ENCODE results near the gene TARDBP.
"Not testable (repeated sequence)": the region's sequence is repeated elsewhere in the genome, so short reads cannot be mapped to it uniquely, and the experiment has no call there.

TARDBP gene

DNA sequence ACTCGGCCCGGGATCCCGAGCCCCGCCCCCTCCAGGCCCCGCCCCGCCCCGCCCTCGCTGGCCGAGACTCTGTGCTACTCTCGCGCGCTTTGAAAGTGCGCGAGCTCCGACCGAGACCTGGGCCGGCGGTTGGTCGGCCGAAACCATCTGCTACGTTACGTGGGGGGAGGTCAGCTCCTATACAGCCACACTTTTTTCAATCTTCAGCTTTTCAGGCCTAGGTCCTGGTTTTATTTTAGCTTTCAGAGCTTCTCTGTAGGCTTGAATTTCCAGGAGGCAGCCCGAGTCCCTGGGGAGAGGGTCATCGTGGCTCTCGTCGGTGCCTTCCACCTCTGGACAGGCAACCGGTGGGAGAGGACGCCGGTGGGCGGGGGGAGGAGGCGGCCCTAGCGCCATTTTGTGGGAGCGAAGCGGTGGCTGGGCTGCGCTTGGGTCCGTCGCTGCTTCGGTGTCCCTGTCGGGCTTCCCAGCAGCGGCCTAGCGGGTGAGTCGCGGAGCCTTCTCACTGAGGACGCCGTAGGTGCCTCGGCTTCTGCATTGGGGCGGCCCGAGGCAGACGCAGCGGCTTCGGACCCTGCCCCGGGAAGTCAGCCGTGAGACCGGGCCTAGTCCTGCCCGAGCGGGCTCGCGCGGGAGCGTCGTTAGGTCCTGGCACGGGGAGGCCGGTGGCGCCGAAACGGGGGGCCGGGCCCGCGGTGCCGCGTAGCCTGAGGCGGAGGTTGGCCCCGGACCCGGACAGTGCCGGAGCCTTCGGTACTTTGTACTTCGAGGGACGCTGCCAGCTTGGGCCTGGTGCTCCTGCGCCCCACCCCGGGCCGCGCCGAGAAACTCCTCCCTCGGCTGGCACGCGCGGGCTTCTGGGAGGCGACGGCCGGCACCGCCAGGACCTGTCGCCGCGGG, at the start of gene TARDBP:
TSS of gene TARDBP (plus strand) at position 395 of the 900 bp plus-strand sequence. CDS start 1,074 bp downstream, outside the sequence.
- peak; percentile 94 to 95 for DNase-seq

DNA sequence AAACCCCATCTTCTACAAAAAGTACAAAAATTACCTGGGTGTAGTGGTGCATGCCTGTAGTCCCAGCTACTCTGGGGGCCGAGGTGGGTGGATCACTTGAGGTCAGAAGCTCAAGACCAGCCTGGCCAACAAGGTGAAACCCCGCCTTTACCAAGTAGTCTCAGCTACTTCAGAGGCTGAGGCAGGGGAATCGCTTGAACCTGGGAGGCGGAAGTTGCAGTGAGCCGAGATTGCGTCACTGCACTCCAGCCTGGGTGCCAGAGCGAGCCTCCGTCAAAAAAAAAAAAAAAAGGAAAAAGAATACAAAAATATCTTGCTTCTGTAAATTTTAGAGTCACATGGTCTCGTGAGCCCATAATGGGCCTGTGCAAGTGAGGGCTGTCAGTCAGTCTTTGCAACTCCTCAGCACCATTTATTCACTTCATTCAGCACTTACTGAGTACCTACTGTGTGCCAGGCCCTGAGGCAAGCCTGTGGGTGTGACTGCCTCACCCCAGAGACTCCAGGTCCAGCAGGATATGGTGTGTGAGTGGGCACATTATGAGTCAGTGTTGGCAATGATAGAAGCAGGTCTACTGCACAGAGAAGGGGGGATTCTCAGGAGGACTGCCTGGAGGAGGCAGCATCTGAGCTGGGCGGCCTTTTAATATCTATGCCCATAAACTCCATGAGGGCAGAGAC, 46.8 kb upstream of the TARDBP start:
- DNase-seq, result peak; percentile 28 to 38

DNA sequence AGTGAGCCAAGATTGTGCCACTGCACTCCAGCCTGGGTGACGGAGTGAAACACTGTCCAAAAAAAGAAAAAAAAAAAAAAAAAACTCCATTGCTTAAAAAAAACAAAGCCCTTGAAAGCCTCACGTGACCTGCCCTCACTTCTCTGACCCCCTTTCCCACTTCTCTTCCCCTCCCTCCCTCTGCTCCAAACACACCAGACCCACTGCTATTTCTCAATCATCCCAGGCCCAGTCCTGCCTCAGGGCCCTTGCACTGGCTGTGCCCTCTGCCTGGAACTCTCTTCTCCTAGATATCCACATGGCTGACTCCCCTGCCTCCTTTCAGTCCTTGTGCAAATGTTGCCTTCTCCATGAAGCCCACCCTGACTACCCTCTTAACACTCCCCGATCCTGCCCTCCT, 45.4 kb upstream of the TARDBP start:
- DNase-seq, result no peak

DNA sequence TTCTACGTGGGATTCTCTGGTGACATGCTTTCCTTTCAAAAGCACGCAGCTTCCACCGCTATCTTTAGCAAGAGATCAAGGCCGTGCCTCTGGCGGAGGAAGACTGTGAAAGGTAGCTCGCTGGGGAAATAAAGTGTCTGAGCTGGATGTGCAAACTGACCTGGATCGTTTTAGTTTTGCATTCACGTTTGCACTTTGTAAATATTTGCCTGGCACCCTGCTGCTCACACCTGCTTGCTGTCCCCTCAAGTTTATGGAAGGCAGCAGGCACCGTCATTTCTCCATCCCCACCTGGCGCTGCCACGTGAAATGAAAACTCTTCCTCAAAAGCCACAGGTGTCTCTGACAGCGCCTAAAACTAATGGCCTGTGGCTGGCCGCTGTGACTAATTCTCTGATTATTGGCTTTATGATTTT, 44.0 kb upstream of the TARDBP start:
- DNase-seq, result no peak

DNA sequence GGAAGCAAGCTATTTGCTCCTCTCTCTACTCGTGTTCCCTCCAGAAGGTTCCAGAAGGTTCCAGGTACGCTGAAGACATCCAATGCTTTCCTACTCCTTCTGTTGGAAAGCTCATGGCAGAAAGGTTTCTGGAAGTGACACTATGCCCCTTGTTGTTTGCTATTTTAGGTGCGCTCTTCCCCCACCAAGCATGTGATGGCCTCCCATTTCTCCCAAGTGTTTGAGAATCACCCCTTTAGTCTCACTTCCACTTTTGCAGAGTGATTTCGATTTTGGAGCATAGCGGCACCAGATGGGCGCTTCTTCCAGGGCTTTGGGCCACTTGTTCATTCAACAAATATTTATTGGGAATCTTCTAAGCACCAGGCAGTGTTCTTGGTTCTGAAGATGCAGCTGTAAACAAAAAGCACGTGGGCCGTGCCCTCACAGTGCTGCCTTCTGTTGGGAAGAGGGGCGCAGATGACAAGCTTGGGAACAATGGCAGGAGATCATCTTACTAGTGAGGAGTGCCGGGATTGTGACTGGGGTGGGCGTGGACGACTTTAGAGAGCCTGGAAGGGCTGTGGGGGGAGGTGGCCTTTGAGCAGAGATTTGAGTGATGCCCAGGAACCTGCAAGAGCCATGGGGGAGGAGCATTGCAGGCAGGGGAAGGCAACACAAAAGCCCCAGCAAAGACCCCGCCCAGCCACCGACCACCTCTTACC, 43.0 kb upstream of the TARDBP start:
- no peak for DNase-seq

DNA sequence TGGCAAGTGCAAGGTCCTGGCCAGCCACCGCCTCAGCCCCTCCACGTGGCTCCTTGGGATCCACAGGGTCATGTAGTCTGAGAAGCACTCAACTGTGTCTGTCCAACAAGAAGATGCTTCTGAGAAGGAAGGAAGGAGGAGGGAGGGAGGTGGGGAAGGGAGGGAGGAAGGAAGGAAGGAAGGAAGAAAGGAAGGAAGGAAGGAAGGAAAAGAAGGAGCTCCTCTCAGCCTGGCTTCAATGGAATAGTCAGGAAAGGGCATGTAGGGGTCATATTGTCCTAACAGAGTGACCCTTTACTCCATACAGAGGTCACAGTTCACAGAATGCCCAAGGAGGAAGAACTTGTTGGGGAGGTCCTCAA, 42.5 kb upstream of the TARDBP start:
- no peak for DNase-seq

DNA sequence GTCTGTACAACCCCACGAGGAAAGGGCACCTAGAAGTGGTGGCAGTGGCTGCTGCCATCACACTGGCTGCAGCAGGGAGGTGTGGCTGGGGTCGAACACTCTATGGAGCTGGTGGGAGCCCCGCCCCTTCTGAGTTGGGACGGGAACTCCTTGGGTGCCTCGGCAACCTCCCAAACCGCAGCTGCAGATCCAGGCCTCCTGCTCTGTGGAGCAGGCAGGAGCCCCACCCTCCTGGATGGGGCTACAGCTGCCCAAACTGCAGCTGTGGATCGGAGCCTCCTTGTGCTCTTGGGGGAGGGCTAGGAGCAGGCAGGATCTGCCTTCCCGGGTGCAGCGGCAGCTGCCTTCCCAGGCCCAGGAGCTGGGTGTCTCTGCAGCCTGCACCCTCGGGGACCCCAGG, 38.9 kb upstream of the TARDBP start:
- no peak for DNase-seq

DNA sequence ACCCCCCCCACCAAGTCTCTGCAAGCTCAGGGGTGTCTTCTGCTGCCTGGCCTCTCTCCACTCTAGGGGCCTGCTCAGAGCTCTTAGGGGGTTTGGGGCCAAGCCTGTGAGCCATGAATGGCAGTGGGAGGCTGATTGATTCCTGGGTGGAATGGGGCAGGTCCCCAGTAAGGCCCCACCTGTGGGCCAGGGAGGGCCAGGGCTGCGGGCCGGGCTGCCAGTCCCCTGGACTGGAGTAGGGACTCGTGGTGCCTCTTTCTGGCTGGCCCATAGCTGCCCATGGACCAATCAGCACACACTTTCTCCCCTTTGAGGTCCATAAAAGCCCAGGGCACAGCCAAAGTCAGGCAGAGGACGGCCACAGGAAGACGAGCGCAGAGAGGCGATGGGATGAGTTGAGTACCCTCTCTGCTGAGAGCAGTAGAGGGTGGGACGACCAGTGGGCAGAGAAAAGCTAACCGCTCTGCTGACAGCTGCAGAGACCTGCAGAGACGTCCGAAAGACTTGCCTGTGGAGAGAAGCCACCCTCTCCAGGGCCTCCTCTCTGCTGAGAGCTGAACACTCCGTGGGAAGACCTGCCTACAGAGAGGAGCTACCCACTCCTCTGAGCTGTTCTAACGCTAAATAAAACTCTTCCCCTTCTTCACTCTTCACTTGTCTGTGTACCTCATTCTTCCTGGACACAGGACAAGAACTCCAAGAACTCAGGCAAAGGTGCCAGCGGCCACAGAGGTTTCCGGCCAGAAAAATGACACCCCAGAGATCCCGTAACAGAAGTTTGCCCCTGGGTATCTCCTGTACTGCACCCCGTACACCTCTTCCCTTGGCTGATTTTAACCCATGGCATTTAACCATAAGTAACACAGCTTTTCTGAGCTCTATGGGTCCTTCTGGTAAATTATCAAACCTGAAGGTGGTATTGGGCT, 38.2 kb upstream of the TARDBP start:
- DNase-seq, result no peak

DNA sequence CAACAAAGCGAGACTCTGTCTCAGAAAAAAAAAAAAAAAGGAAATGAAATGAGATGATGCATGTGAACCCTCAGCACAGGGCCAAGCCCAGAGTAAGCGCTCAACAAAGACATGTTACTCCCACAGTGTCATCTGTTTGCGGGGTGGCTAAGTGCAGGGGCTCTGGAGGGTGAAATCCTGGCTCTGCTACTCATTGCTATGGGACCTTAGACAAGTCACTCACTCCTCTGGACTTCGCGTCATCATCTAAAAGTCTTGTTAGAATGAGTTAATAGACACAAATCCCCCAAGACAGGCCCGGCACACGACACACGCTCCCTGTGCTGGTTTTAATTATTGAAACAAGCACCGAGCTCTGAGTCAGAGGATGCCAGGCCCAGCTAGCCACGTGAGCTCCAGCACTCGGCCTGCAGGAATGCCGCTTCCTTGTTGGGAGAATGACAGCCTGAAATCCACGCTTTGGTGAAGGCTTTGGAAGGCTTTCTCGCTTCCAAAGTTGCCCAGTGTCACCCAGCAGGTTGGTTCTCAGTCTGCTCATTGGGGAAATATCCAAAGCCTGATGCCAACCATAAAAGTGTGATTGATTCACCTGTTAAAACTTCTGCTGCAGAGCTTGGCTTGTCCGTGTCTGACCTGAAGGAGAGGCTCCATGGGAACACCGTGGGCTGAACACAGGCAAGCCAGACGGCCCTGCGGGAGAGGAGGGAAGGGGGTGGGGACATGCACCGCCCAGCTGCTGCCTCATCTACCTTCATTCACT, 36.7 kb upstream of the TARDBP start:
- DNase-seq, result no peak

DNA sequence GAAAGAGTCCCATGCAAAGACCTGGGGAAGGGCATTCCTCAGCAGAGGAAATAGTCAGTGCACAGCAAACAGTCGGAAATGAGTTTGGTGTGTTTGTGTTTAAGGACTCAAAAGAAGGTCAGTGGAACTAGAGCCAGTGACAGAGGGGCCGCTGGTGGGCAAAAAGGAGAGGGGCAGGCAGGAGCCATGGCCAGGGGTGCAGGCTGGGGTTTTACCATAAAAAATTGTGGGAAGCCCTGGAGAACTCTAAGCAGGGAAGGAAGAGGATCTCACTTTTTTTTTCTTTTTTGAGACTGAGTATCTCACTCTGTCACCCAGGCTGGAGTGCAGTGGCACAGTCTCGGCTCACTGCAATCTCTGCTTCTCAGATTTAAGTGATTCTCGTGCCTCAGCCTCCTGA, 33.7 kb upstream of the TARDBP start:
- no peak for DNase-seq

DNA sequence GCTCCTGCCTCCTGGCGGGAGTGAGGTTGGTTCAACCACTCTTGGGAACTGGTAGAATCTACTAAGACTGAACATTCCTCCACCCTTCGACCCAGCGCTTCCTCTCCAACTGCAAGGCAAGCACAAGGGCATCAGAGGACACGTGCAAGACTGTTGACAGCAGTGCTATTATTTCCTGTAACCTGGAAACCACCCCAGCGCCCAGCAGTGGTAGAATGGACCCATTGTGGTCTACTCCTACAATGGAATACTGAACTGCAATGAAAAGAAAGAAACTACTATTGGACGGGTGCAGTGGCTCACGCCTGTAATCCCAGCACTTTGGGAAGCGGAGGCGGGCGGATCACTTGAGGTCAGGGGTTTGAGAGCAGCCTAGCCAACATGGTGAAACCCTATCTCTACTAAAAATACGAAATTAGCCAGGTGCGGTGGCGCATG, 33.0 kb upstream of the TARDBP start:
- no peak for DNase-seq

DNA sequence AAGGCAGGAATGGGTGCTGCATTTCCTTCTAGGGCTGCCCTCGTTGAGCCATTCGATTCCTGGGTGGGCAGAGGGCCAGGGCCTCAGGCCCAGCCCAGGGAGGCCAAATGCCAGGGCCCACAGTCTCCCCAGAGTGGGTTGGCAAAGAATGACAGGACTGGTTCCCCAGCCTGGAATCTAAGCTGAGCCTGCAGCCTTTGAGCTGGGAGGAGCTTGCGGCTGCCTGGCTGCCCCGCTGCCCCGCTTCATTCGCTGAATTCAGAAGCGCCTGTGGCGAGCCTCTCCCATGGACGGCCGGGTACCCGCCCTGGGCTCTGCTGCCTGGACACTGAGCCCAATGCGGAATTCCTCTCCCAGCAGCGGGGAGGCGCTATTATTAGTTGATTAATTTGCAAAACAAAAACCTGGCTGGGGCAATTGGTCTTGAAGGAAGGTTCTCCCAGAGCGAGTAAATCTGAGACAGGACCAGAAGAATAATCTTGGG, 32.3 kb upstream of the TARDBP start:
- DNase-seq, result no peak

DNA sequence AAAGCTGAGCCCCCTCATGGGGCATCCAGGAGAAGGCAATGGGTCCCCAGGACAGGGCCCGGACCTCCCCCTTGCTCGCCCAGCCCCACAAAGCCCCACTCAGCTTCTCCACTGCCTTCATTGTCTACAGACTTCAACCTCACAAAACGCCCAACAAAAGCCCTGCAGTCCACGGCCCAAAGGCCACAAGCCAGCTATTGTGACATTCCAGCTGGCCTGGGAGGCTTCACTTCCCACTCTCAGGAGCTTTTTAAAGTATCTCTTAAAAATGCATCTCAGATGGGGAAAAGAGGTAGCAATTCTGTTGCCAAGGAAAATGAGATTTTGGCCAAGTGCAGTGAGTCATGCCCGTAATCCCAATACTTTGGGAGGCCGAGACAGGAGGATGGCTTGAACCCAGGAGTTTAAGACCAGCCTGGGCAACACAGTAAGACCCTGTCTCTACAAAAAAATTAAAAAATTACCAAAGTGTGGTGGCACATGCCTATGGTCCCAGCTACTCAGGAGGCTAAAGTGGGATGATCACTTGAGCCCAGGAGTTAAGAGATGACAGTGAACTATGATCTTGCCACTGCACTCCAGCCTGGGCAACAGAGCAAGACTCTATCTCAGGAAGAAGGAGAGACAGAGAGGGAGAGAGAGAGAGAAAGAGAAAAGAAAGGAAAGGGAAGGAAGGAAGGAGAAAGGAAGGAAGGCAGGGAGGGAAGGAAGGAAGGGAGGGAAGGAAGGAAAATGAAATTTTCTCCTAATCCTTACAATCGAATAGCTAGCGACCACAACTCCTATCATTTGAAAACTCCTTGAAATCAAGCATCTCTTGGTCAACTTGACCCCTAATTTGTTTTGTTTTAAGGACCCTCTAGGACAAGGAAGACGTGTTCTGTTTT, 31.4 kb upstream of the TARDBP start:
- no peak for DNase-seq

DNA sequence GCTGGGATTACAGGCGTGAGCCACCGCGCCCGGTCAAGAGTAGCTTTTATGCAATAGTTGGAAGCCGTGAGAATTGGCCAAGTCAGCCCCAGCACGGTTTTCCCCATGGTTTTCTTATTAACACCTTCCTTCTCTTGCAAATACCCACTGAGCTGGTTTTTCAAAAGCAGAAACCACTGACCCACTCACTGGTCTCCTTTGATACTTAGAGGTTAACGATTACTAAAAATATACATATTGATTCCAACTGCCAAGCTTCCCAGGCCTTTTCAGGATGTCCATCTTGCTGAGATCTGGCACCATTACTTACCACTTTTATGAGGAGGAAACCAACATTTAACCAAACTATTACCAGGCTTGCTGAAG, 25.9 kb upstream of the TARDBP start:
- DNase-seq, result no peak

DNA sequence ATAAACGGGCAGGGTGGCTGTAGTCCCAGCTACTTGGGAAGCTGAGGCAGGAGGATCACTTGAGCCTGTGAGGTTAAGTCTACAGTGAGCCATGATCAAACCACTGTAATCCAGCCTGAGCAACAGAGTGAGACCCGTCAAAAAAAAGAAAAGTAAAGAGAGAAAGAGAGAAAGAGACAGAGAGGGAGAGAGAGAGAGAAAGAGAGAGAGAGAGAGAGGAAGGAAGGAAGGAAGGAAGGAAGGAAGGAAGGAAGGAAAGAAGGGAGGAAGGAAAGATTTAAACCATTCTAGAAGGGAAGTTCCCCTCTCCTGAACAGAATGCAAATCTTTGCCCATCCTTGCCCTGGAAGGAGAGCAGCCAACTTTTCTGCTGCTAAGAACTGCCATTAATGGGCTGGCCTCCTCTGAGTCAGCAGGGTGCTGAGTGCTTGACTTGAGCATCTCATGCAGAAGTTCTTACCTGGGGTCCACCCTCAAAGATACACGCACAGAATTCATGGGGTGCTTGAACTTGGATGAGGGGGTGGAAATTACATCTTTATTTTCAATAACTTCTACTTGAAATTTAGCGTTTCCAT, 24.5 kb upstream of the TARDBP start:
- DNase-seq, result no peak

DNA sequence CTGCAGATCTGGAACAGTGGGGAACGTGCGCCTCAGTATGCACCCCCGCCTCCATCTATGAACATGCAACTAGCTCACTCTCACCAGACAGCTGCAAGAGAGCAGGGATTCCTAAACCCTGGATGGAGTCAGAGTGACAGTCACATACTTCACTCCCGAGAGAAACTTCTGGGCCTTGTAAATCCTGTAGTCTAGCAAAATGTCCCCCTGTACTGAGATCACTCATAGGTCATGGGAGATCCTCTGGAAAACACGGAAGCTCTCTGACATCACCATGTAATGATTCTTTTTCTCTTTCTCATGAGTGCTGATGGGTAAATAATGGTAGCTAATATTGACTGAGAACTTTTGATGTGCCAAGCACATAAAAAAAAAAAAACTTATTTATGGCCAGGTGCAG, 23.4 kb upstream of the TARDBP start:
- no peak for DNase-seq

DNA sequence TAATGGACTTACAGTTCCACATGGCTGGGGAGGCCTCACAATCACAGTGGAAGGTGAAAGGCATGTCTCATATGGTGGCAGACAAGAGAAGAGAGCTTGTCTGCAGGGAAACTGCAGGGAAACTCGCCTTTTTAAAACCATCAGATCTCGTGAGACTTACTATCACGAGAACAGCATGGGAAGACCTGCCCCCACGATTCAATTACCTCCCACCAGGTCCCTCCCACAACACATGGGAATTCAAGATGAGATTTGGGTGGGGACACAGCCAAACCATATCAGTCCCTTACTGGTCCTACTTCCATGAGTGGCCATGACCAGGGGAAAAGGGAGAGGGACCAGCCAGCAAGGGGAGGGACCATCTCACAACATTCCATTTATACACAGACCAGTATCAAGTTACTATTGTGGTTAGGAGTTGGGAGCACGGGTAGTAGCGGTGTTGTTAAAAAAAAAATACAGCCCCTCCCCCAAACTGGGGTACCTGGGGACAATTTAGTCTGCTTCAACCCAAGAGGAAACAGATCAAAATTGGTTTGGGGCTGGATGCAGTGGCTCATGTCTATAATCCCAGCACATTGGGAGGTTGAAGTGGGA, 22.4 kb upstream of the TARDBP start:
- not testable (repeated sequence) for DNase-seq

DNA sequence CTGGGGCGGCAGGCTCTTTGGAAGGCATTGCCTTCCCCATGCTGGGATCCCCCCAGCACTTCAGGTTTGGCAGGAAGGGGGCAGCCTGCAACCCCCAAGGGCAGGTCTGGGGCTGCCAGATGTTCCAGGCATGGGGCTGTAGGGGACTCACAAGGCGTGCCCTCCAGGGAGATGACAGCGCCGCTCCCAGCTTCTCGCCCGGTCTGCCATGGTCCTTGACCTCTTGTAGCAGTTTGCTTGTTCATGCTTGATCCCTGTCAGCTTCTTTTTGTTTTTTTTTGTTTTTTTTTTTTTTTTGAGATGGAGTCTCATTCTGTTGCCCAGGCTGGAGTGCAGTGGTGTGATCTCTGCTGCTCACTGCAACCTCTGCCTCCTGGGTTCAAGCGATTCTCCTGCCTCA, 21.6 kb upstream of the TARDBP start:
- no peak for DNase-seq

DNA sequence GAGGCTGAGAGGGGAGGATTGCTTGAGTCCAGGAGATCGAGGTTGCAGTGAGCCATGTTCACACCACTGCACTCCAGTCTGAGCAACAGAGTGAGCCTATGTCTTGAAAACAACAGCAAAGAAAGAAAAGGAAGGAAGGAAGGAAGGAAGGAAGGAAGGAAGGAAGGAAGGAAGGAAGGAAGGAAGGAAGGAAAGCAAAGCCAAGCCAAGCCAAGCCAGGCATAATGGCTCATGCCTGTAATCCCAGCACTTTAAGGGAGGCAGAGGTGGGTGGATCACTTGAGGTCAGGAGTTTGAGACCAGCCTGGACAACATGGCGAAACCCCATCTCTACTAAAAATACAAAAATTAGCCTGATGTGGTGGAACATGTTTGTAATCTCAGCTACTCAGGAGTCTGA, 20.4 kb upstream of the TARDBP start:
- DNase-seq, result not testable (repeated sequence)

DNA sequence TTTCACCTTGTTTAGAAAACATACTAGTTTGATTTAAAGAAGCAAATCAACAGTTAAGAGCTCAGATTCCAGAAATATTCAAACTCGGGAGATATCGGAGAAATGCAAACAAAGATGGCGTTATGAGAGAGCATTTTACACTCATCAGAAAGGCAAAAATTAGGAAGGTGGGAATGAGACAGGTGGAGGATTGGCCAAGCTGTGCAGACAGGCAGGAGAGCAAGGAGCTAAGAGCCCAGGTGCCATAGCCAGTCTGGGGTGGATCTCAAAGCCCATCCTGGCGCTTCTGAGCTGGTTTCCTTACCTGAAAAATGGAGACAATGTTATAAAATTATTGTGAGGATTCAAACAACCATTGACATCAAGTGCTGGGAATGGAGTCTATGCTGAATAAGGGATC, 19.6 kb upstream of the TARDBP start:
- DNase-seq, result no peak

Data from activated T-cell treated with anti-CD3 and anti-CD28 coated beads, Interleukin-2, amount 50 U/mL, for 48 hours (primary cell).